ENCODE measurements around the gene MAB21L3. TPM values are rescaled to one million over a fixed set of nuclear protein-coding genes. Genes with fewer than 3 reads are reported as not detected.

MAB21L3 gene
- total RNA-seq, 1 experiment from 2014 or later, result 1.4 TPM

GRCh38 chr1:116096013-116096618 is 15.1 kb upstream of the MAB21L3 start:
- H3F3A ChIP-seq (ENCODE audit: low read length, unreplicated experiment), result no peaks in the 10 kb centered on the region
- no peaks in the 10 kb centered on the region for H3K9me3 ChIP-seq (ENCODE audit: low read length)
- ATAC-seq (no peak), DNase-seq (no peak)
- H3K9me2 ChIP-seq (replicated peaks; ENCODE audit: low read length), result no peaks in the 10 kb centered on the region
- H3K79me2 ChIP-seq (ENCODE audit: low read length), result no peaks in the 10 kb centered on the region
- no peak overlapping the region for H3K4me3 ChIP-seq (ENCODE audit: low read length)
- no peak overlapping the region for H3K4me2 ChIP-seq (ENCODE audit: low read length)
- no peak overlapping the region for H3K9ac ChIP-seq (ENCODE audit: low read length)
- H4K20me1 ChIP-seq (ENCODE audit: low read length), result no peaks in the 10 kb centered on the region
- POLR2A ChIA-PET (ENCODE audit: unreplicated experiment), result no interaction called here
- intact Hi-C loops (cut with micrococcal nuclease), result no loop called here
- no peak overlapping the region for H3K27ac ChIP-seq (ENCODE audit: low read length)
- peaks cover 10% of the 10 kb centered on the region for H3K4me1 ChIP-seq (ENCODE audit: insufficient read depth, low read length)
- CTCF ChIA-PET, result no interaction called here
- BruUV-seq (replicated peaks), result no TSS peak
- no peaks in the 10 kb centered on the region for H3K27me3 ChIP-seq (ENCODE audit: low read length)
- TF ChIP-seq CTCF (conservative IDR thresholded peaks at IDR 0.05; ENCODE audit: low read depth, low read length), result no peak
- TF ChIP-seq EZH2phosphoT487 (IDR thresholded peaks at IDR 0.05; ENCODE audit: borderline replicate concordance, low read length), result no peak
- TF ChIP-seq EZH2 (IDR thresholded peaks at IDR 0.05; ENCODE audit: low read length, unreplicated experiment), result no peak
- H2AFZ ChIP-seq (ENCODE audit: low read length), result no peak overlapping the region
- H3K36me3 ChIP-seq (ENCODE audit: low read depth, low read length), result no peaks in the 10 kb centered on the region

GRCh38 chr1:116097626-116098025 is 13.6 kb upstream of the MAB21L3 start:
- Histone ChIP-seq H3K27me3 (ENCODE audit: low read length) (no peaks in the 10 kb centered on the region), H3K4me3 (ENCODE audit: low read length) (no peak overlapping the region), H3K79me2 (ENCODE audit: low read length) (no peaks in the 10 kb centered on the region), H3F3A (ENCODE audit: low read length, unreplicated experiment) (no peaks in the 10 kb centered on the region), H2AFZ (ENCODE audit: low read length) (no peak overlapping the region), H3K9me2 (replicated peaks; ENCODE audit: low read length) (no peaks in the 10 kb centered on the region), H3K27ac (ENCODE audit: low read length) (no peak overlapping the region), H4K20me1 (ENCODE audit: low read length) (no peaks in the 10 kb centered on the region), H3K4me2 (ENCODE audit: low read length) (no peak overlapping the region), H3K36me3 (ENCODE audit: low read depth, low read length) (no peaks in the 10 kb centered on the region), H3K9me3 (ENCODE audit: low read length) (no peaks in the 10 kb centered on the region), H3K9ac (ENCODE audit: low read length) (no peak overlapping the region), H3K4me1 (ENCODE audit: insufficient read depth, low read length) (peaks cover 9% of the 10 kb centered on the region)
- ATAC-seq, result no peak
- DNase-seq, result no peak
- TF ChIP-seq CTCF (conservative IDR thresholded peaks at IDR 0.05; ENCODE audit: low read depth, low read length), result no peak
- TF ChIP-seq EZH2phosphoT487 (IDR thresholded peaks at IDR 0.05; ENCODE audit: borderline replicate concordance, low read length), result no peak
- TF ChIP-seq EZH2 (IDR thresholded peaks at IDR 0.05; ENCODE audit: low read length, unreplicated experiment), result no peak
- POLR2A ChIA-PET (ENCODE audit: unreplicated experiment), result no interaction called here
- intact Hi-C loops (cut with micrococcal nuclease), result no loop called here
- no TSS peak for BruUV-seq (replicated peaks)
- CTCF ChIA-PET, result no interaction called here

GRCh38 chr1:116099379-116099778 is 11.8 kb upstream of the MAB21L3 start:
- Histone ChIP-seq H3K27me3 (ENCODE audit: low read length) (no peaks in the 10 kb centered on the region), H3K27ac (ENCODE audit: low read length) (no peak overlapping the region), H4K20me1 (ENCODE audit: low read length) (no peaks in the 10 kb centered on the region), H3K9me2 (replicated peaks; ENCODE audit: low read length) (no peaks in the 10 kb centered on the region), H3K4me2 (ENCODE audit: low read length) (no peak overlapping the region), H3K9me3 (ENCODE audit: low read length) (no peaks in the 10 kb centered on the region), H3K4me3 (ENCODE audit: low read length) (no peak overlapping the region), H3K36me3 (ENCODE audit: low read depth, low read length) (no peaks in the 10 kb centered on the region), H3F3A (ENCODE audit: low read length, unreplicated experiment) (no peaks in the 10 kb centered on the region), H3K9ac (ENCODE audit: low read length) (no peak overlapping the region), H3K4me1 (ENCODE audit: insufficient read depth, low read length) (no peaks in the 10 kb centered on the region), H2AFZ (ENCODE audit: low read length) (no peak overlapping the region), H3K79me2 (ENCODE audit: low read length) (no peaks in the 10 kb centered on the region)
- DNase-seq (no peak), ATAC-seq (no peak)
- TF ChIP-seq CTCF (conservative IDR thresholded peaks at IDR 0.05; ENCODE audit: low read depth, low read length), result no peak
- no peak for TF ChIP-seq EZH2phosphoT487 (IDR thresholded peaks at IDR 0.05; ENCODE audit: borderline replicate concordance, low read length)
- no peak for TF ChIP-seq EZH2 (IDR thresholded peaks at IDR 0.05; ENCODE audit: low read length, unreplicated experiment)
- ChIA-PET CTCF (no interaction called here), POLR2A (ENCODE audit: unreplicated experiment) (no interaction called here)
- intact Hi-C loops (cut with micrococcal nuclease), result no loop called here
- no TSS peak for BruUV-seq (replicated peaks)

Measured in PC-3 (cell line).